Activated naive CD8-positive, alpha-beta T cell (primary cell): Measurements from ENCODE around the gene APOL1.
"Not testable (repeated sequence)": the region's sequence is repeated elsewhere in the genome, so short reads cannot be mapped to it uniquely, and the experiment has no call there.

Source experiments
- H3K27ac Mint-ChIP-seq: one replicate; pipeline ENCODE4 v1.8.0; 2021; ENCODE audit warnings: mixed read lengths
- H3K27me3 Mint-ChIP-seq: one replicate; pipeline ENCODE4 v1.8.0; 2021; ENCODE audit warnings: mixed read lengths
- H3K36me3 Mint-ChIP-seq: one replicate; pipeline ENCODE4 v1.8.0; 2021; ENCODE audit warnings: mixed read lengths
- H3K4me1 Mint-ChIP-seq: one replicate; pipeline ENCODE4 v1.8.0; 2021; ENCODE audit warnings: low read depth, mixed read lengths
- H3K4me3 Mint-ChIP-seq: one replicate; pipeline ENCODE4 v1.8.0; 2021; ENCODE audit warnings: mild to moderate bottlenecking, mixed read lengths
- H3K9me3 Mint-ChIP-seq: one replicate; pipeline ENCODE4 v1.8.0; 2021; ENCODE audit warnings: low read depth, mixed read lengths

The APOL1 gene

GRCh38 chr22:36245805-36246356 is 7.1 kb upstream of the APOL1 start:
- Mint-ChIP-seq H3K4me3 (no peak overlapping the region), H3K27me3 (no peaks in the 10 kb centered on the region), H3K4me1 (no peaks in the 10 kb centered on the region), H3K36me3 (peaks cover 2% of the 10 kb centered on the region), H3K9me3 (peaks cover 16% of the 10 kb centered on the region), H3K27ac (no peak overlapping the region)

GRCh38 chr22:36246718-36247117 is 6.2 kb upstream of the APOL1 start:
- H3K27me3 Mint-ChIP-seq: no peaks in the 10 kb centered on the region
- peaks cover 16% of the 10 kb centered on the region for H3K9me3 Mint-ChIP-seq
- no peak overlapping the region for H3K4me3 Mint-ChIP-seq
- H3K4me1 Mint-ChIP-seq: peaks cover under 1% of the 10 kb centered on the region
- H3K36me3 Mint-ChIP-seq: peaks cover 2% of the 10 kb centered on the region
- H3K27ac Mint-ChIP-seq: no peak overlapping the region

GRCh38 chr22:36247955-36248354 is 5.0 kb upstream of the APOL1 start:
- H3K9me3 Mint-ChIP-seq: peaks cover 11% of the 10 kb centered on the region
- no peak overlapping the region for H3K27ac Mint-ChIP-seq
- peaks cover 13% of the 10 kb centered on the region for H3K4me1 Mint-ChIP-seq
- H3K4me3 Mint-ChIP-seq: no peak overlapping the region
- H3K36me3 Mint-ChIP-seq: peaks cover 2% of the 10 kb centered on the region
- no peaks in the 10 kb centered on the region for H3K27me3 Mint-ChIP-seq

GRCh38 chr22:36249160-36249559 is 3.8 kb upstream of the APOL1 start:
- Mint-ChIP-seq H3K4me1 (peaks cover 24% of the 10 kb centered on the region), H3K4me3 (no peak overlapping the region), H3K9me3 (peaks cover 11% of the 10 kb centered on the region), H3K27me3 (no peaks in the 10 kb centered on the region), H3K36me3 (peaks cover 3% of the 10 kb centered on the region), H3K27ac (no peak overlapping the region)

- not testable (repeated sequence) for H3K4me3 Mint-ChIP-seq, H3K27ac Mint-ChIP-seq
Measured at GRCh38 chr22:36250292-36250960, 2.5 kb upstream of the APOL1 start.

GRCh38 chr22:36251979-36252608 is 839 bp upstream of the APOL1 start:
- peak overlapping the region; percentile 95 for H3K27ac Mint-ChIP-seq
- not testable (repeated sequence) for H3K27me3 Mint-ChIP-seq
- H3K36me3 Mint-ChIP-seq: peaks cover 13% of the 10 kb centered on the region
- peaks cover 47% of the 10 kb centered on the region for H3K4me1 Mint-ChIP-seq
- peak overlapping the region; percentile 92 for H3K4me3 Mint-ChIP-seq
- H3K9me3 Mint-ChIP-seq: peaks cover 11% of the 10 kb centered on the region

More at GRCh38 chr22:36250292-36250960, 2.5 kb upstream of the APOL1 start:
- Mint-ChIP-seq H3K4me1 (peaks cover 34% of the 10 kb centered on the region), H3K9me3 (peaks cover 11% of the 10 kb centered on the region)
- H3K27me3 Mint-ChIP-seq, H3K36me3 Mint-ChIP-seq: not testable (repeated sequence)

GRCh38 chr22:36253523-36254490 is 874 bp downstream of the APOL1 start:
- Mint-ChIP-seq H3K9me3 (peaks cover 5% of the 10 kb centered on the region), H3K4me1 (peaks cover 55% of the 10 kb centered on the region), H3K4me3 (peak overlapping the region; percentile 92), H3K27ac (peak overlapping the region; percentile 95), H3K27me3 (no peaks in the 10 kb centered on the region), H3K36me3 (peaks cover 21% of the 10 kb centered on the region)

GRCh38 chr22:36255572-36255971 is 2.6 kb downstream of the APOL1 start:
- not testable (repeated sequence) for H3K27me3 Mint-ChIP-seq, H3K9me3 Mint-ChIP-seq
- H3K27ac Mint-ChIP-seq: peak overlapping the region; percentile 62
- H3K4me3 Mint-ChIP-seq: peak overlapping the region; percentile 45
- peaks cover 20% of the 10 kb centered on the region for H3K36me3 Mint-ChIP-seq
- H3K4me1 Mint-ChIP-seq: peaks cover 62% of the 10 kb centered on the region

GRCh38 chr22:36256478-36256877 is 3.5 kb downstream of the APOL1 start:
- H3K4me3 Mint-ChIP-seq: peak overlapping the region; percentile 45
- H3K27ac Mint-ChIP-seq: peak overlapping the region; percentile 62
- H3K9me3 Mint-ChIP-seq: no peaks in the 10 kb centered on the region
- no peaks in the 10 kb centered on the region for H3K27me3 Mint-ChIP-seq
- H3K4me1 Mint-ChIP-seq: peaks cover 62% of the 10 kb centered on the region
- peaks cover 22% of the 10 kb centered on the region for H3K36me3 Mint-ChIP-seq

- H3K4me1 Mint-ChIP-seq: peaks cover 55% of the 10 kb centered on the region
- no peaks in the 10 kb centered on the region for H3K27me3 Mint-ChIP-seq
- no peak overlapping the region for H3K4me3 Mint-ChIP-seq
- H3K27ac Mint-ChIP-seq: no peak overlapping the region
- no peaks in the 10 kb centered on the region for H3K9me3 Mint-ChIP-seq
- peaks cover 22% of the 10 kb centered on the region for H3K36me3 Mint-ChIP-seq
Measured at GRCh38 chr22:36257308-36257707, 4.4 kb downstream of the APOL1 start.

- Mint-ChIP-seq H3K27me3 (no peaks in the 10 kb centered on the region), H3K27ac (peak overlapping the region; percentile 81), H3K4me3 (peak overlapping the region; percentile 72), H3K4me1 (peaks cover 47% of the 10 kb centered on the region), H3K9me3 (no peaks in the 10 kb centered on the region), H3K36me3 (peaks cover 22% of the 10 kb centered on the region)
Measured at GRCh38 chr22:36257948-36258670, 5.2 kb downstream of the APOL1 start.

- peaks cover 27% of the 10 kb centered on the region for H3K36me3 Mint-ChIP-seq
- peak overlapping the region; percentile 72 for H3K4me3 Mint-ChIP-seq
- H3K27ac Mint-ChIP-seq: peak overlapping the region; percentile 81
- H3K27me3 Mint-ChIP-seq: no peaks in the 10 kb centered on the region
- H3K9me3 Mint-ChIP-seq: no peaks in the 10 kb centered on the region
- H3K4me1 Mint-ChIP-seq: peaks cover 40% of the 10 kb centered on the region
Measured at GRCh38 chr22:36258701-36259614, 6.0 kb downstream of the APOL1 start.

- H3K4me3 Mint-ChIP-seq: no peak overlapping the region
- H3K27ac Mint-ChIP-seq: no peak overlapping the region
- no peaks in the 10 kb centered on the region for H3K9me3 Mint-ChIP-seq
- peaks cover 32% of the 10 kb centered on the region for H3K4me1 Mint-ChIP-seq
- H3K36me3 Mint-ChIP-seq: peaks cover 25% of the 10 kb centered on the region
- H3K27me3 Mint-ChIP-seq: no peaks in the 10 kb centered on the region
Measured at GRCh38 chr22:36259615-36260300, 6.8 kb downstream of the APOL1 start.
